Testis (tissue), 2 donors: ENCODE measurements around the gene NKD1.

ENCODE experiments used
- CTCF ChIP-seq, 3 experiments: fragments of 450-650 bp in 2 of 3; fragments of 200-600 bp in 1 of 3; sonication (generic) in 1 of 3; IDR thresholded peaks; one replicate each; pipeline ENCODE4 v1.5.1; 2016 to 2019; ENCODE audit warnings: antibody characterized with exemption in 3 of 3, mild to moderate bottlenecking in 2 of 3, moderate library complexity in 1 of 3
- POLR2A ChIP-seq: fragments of 450-650 bp; IDR thresholded peaks from one replicate; pipeline ENCODE4 v1.6.1; 2017; ENCODE audit warnings: antibody characterized with exemption, mild to moderate bottlenecking, moderate library complexity

GRCh38 chr16:50555269-50555875, 7.2 kb downstream of the NKD1 start:
- no peak for TF ChIP-seq CTCF (IDR thresholded peaks at IDR 0.05)
- TF ChIP-seq POLR2A, result no peak
